Measurements from ENCODE around the gene MRPL19. TPM values are rescaled to one million over a fixed set of nuclear protein-coding genes. Genes with fewer than 3 reads are reported as not detected.
A peak's percentile ranks its signal among the peaks of the same experiment; 100 is the strongest.

The MRPL19 gene
- total RNA-seq: 57.0 TPM
- long read RNA-seq, transcript MRPL19-202 (6 exons, 3,479 nt): major isoform, 32 of 36 reads
- long read RNA-seq, partial matches to known transcripts: 0 of 36 reads
- long read RNA-seq, other reads (novel, unspliced or antisense): 3 of 36 reads

DNA sequence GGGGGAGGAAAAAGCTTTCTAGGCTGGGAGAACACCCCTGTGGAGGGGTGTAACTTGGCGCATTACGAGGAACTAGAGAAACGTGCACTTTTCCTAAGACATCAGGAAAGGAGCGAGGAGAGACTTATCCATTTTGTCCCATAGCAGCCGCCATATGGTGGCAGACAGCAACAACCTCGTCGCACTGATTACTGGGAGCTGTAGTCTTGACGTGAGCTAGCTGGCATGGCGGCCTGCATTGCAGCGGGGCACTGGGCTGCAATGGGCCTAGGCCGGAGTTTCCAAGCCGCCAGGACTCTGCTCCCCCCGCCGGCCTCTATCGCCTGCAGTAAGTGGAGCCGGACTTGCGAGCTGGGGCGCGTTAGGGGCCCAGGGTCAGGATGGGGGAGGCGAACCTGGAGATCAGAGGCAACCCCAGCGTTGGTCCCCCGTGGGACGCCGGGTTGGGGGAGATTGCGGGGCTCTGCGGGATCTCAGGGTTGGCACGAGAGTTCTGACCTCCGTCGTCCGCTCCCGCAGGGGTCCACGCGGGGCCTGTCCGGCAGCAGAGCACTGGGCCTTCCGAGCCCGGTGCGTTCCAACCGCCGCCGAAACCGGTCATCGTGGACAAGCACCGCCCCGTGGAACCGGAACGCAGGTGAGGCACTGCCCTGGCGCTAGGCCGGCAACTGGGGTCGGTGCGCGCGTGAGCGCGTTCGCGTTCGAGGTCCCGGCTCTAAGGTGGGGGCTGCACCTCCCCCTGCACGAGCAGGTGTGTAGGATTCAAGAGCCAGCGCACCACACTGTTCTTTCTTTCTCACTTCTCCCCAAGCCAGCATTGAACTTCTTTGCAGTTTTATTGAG lies at the start of gene MRPL19:
MRPL19 (plus strand) TSS at position 201 of the 843 bp plus-strand sequence; CDS start at position 226, 25 bp downstream.
- no peaks in the 10 kb centered on the region for H3K27me3 ChIP-seq (ENCODE audit: low read depth)
- peak within 1 kb of the TSS; percentile 87 for H3K4me3 ChIP-seq
- intact Hi-C loops (cut with micrococcal nuclease): no loop called here
- H3K9me3 ChIP-seq (replicated peaks): no peaks in the 10 kb centered on the region
- peaks cover 27% of the 10 kb centered on the region for H3K36me3 ChIP-seq
- peak within 1 kb of the TSS; percentile 87 for H3K27ac ChIP-seq (replicated peaks)
- no peak for TF ChIP-seq CTCF (IDR thresholded peaks at IDR 0.05; ENCODE audit: borderline replicate concordance)
- peak; percentile 79 for DNase-seq
- H3K4me1 ChIP-seq: peaks cover 36% of the 10 kb centered on the region

GRCh38 chr2:75596784-75597183 lies 49.8 kb upstream of the MRPL19 start:
- intact Hi-C loops (cut with micrococcal nuclease): no loop called here
- H3K4me1 ChIP-seq: no peaks in the 10 kb centered on the region
- no peaks in the 10 kb centered on the region for H3K36me3 ChIP-seq
- H3K4me3 ChIP-seq: no peak overlapping the region
- H3K27me3 ChIP-seq (ENCODE audit: low read depth): no peaks in the 10 kb centered on the region
- no peak overlapping the region for H3K27ac ChIP-seq (replicated peaks)
- DNase-seq: no peak
- no peak for TF ChIP-seq CTCF (IDR thresholded peaks at IDR 0.05; ENCODE audit: borderline replicate concordance)
- no peaks in the 10 kb centered on the region for H3K9me3 ChIP-seq (replicated peaks)

DNA sequence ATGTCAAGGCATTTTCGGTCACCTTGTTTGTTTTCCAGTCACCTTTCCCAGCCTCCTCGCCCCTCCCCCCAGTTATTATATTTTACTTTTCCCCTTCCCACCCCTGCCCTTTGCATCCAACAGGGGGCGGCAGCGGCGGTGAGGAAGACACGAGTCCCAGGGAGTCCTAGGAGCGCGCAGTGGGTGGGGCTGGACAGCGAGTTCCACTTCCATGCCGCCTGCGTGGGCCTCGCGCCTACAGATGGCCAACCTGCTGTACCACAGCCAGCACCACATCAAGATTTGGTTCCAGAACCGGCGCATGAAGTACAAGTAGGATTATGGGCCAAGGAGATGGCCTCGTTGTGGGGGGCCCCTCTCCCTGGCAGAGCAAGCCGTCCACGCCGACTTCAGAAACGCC lies 48.6 kb upstream of the MRPL19 start:
- H3K27ac ChIP-seq (replicated peaks): no peak overlapping the region
- H3K36me3 ChIP-seq: no peaks in the 10 kb centered on the region
- H3K4me3 ChIP-seq: no peak overlapping the region
- H3K27me3 ChIP-seq (ENCODE audit: low read depth): no peaks in the 10 kb centered on the region
- no peaks in the 10 kb centered on the region for H3K9me3 ChIP-seq (replicated peaks)
- H3K4me1 ChIP-seq: no peaks in the 10 kb centered on the region
- TF ChIP-seq CTCF (IDR thresholded peaks at IDR 0.05; ENCODE audit: borderline replicate concordance): no peak
- no peak for DNase-seq
- intact Hi-C loops (cut with micrococcal nuclease): no loop called here

- DNase-seq: no peak
- no peak for TF ChIP-seq CTCF (IDR thresholded peaks at IDR 0.05; ENCODE audit: borderline replicate concordance)
These were observed 47.9 kb upstream of the MRPL19 start for GRCh38 chr2:75598589-75599155.

DNA sequence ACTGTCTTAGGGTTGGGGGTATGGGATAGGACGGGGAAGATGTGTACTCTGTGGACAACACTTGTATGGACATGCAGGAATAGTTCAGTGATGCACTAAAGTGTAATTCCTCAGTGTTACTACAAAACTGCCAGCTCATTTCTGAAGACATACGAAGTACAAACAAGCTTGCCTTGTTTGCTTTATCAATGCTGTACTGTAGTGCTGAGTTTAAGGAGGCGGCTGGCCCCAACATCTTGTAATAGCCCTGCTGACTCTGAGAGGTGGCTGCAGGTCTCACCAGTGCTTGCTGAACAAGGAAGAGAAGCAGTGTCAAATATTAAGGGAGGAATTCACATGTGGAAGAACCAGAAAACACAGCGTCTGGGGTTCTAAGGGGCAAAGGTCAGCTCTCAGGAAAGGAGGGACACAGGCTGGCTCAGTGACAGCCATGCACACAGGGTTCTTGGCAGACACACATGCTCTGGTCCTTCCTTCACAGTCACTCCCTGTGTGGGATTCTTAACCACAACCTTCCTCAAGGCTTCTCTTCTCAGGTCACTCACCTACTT lies 46.0 kb upstream of the MRPL19 start:
- Histone ChIP-seq H3K4me3 (no peak overlapping the region), H3K36me3 (no peaks in the 10 kb centered on the region), H3K27me3 (ENCODE audit: low read depth) (peaks cover 14% of the 10 kb centered on the region), H3K27ac (replicated peaks) (no peak overlapping the region), H3K9me3 (replicated peaks) (no peaks in the 10 kb centered on the region), H3K4me1 (no peaks in the 10 kb centered on the region)
- TF ChIP-seq CTCF (IDR thresholded peaks at IDR 0.05; ENCODE audit: borderline replicate concordance): no peak
- intact Hi-C loops (cut with micrococcal nuclease): no loop called here
- no peak for DNase-seq

More at GRCh38 chr2:75598589-75599155, 47.9 kb upstream of the MRPL19 start:
- Histone ChIP-seq H3K9me3 (replicated peaks) (no peaks in the 10 kb centered on the region), H3K27ac (replicated peaks) (no peak overlapping the region), H3K4me3 (no peak overlapping the region), H3K27me3 (ENCODE audit: low read depth) (no peaks in the 10 kb centered on the region), H3K36me3 (no peaks in the 10 kb centered on the region), H3K4me1 (no peaks in the 10 kb centered on the region)
- intact Hi-C loops (cut with micrococcal nuclease): no loop called here

All from left ventricle myocardium inferior (tissue), 1 donor.